Fibroblast of skin of left biceps (primary cell): Measurements from ENCODE around the gene TSPAN5.

Experiments used
- DNase-seq, 2 experiments: peaks; one replicate each; pipeline ENCODE4 v3.0.0-alpha.2; 2013; ENCODE audit warnings: low read depth in 2 of 2

TSPAN5 gene

DNA sequence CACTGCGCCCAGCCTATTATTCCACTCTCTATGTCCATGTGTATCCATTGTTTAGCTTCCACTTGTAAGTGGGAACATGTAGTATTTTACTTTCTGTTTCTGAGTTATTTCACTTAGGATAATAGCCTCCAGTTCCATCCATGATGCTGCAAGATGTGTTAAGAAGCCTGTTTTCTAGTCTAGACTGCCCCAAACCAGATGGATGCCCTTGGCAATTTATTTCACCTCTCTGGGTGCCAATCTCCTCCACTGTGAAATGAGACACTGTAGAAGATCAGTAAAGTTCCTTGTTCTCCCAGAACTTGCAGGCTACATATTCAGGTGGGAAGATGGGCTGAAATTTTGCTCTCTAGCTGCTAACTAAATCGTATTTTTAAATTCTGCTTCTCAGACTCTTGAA lies 72.8 kb downstream of the TSPAN5 start:
- no peak for DNase-seq

DNA sequence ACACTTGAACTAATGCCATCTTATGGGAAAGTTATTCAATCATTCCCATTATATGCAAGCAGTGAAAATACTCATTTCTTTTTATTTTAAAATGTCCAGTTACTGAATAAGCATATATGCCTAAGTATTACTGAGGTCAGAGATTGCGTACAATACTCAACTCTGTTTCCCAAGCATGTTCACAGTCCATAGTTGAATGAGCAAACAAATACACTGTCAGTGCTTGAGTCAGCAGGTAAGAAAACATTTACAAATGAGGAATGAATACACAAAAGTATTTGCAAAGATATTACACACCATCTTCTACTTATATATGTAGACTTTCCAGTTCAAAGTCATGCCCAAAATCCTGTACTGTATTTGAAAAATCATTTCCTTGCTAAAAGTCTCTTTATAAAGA lies 74.1 kb downstream of the TSPAN5 start:
- no peak for DNase-seq

DNA sequence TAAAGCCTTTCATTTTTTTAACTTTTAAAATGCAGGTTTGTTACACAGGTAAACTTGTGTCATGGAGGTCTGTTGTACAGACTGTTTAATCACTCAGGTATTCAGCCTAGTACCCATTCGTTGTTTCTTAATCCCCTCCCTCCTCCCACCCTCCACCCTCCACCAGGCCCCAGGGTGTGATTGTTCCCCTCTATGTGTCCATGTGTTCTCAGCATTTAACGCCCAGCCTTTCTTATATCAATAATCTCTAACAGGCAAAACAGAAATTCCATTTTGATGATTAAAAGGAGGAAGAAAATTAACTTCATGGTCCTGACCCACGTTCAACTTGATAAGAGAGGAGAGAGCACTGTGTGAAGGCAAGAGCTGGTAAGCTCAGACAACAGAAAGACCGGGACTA lies 75.1 kb downstream of the TSPAN5 start:
- DNase-seq: no peak

DNA sequence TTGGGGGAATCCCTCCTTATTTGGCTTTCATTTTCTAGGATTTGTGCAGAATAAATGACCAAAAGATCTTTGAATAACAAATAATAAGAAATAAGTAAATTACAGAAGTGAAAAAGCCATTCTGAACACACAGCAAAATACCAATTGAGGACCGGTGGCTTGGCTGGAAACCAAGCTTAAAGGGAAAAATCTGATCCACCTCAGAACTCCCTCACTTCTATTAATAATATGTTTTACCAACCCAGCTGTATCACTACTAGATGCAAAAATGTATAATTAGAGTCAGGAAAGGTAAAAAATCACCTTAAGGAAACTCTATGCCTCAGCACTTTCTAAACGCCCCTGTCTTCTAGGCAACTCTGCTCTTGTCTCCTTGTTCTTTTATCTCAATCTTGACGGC lies 77.3 kb downstream of the TSPAN5 start:
- no peak for DNase-seq

DNA sequence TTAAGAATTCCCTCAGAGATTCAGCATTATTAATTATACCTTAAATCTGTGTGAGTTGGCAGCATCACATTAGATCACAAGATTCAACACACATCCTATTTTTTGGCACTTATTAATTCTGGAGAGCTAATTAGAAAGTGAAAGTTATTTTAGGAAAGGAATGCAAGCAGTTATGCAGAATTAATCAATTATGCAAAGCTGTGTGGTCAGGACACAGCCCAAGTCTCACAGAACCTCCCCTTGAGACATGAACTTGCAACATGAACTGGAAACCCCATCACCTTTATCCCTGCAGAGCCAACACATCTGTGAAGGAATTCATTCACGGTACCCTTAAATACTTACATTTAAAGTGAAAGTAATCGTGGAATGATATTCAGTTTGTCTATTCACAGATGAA lies 80.5 kb downstream of the TSPAN5 start:
- DNase-seq: no peak

DNA sequence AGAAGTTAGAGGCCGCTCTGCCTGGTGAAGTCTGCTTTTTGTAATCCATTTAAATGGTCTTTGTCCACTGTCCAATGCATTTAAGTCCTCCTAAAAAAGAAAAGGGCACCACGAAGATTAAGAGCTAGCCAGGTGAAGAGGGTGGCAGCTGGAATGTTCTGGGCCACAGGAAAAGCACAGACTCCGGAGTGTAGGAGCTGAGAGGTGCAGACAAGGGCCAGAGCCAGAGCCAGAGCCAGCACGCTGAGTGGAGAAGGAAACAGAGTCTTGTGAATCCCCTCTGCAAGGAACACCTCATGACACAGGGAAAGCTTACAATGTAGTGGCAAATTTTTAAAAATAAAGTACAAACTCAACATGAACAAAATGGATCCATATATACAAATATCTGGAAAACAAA lies 83.6 kb downstream of the TSPAN5 start:
- no peak for DNase-seq

DNA sequence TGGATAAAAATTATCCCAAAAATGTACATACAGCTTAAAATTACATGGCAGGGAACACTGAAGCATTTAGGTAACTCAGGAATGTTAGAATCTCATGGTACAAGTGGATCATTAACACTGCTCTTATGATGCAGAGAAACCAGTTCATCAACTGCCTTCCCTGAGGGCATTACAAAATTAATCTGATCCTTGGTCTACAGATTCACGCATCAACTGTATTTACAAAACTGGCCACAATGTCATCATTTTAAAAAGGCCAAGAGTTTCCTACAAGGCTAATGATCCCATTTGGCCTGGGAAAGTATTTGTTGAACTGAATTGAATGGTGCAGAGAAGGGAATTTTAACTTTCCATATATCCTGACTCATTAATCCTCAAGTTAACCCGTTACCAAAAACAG lies 84.6 kb downstream of the TSPAN5 start:
- no peak for DNase-seq

DNA sequence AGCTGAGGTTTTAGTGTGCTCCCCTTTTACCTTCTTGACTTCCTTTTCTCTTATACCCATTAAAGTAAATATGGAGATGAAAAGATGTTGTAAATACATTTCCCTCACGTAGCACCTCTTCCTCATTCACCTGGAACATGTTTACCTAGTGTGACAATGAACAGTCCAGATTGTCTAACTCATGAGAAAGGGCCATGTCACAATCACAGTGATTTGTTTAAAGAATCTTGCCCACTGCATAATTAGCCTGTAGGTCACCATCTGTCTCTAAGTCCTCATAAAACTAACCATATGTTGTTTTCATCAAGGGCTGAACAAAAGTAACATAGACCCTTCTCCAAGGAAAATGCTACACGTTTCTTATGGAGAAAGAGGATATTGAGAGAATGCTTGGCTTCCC lies 85.7 kb downstream of the TSPAN5 start:
- DNase-seq: no peak

DNA sequence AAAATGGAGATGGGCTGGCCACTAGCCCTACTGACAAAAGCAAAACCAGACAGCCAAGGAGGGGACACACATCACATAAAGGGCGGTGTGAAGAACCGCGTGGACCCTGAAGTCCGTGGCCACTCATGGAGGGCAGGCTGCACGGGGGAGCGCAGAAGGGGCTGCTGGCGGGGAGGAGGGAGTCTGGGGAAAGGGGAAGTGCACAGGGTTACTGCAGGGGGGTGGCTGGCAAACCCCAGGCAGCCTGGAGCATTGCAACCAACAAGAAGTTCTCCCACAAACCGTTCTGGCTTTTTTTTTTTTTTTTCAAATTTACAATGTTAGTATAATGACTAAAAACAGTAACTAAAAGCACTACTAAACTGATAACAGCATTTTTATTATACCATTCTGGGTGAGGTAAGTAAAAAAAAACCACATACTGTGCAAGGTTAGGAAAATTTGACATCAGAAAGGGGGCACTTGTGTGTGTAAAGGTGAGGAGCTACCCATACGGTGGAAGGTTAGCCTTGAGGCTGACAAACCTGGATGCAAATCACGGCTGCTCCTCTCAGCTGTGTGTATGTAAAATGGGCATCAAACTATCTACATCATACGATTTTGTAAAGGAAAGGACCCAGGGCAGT lies 87.1 kb downstream of the TSPAN5 start:
- no peak for DNase-seq

DNA sequence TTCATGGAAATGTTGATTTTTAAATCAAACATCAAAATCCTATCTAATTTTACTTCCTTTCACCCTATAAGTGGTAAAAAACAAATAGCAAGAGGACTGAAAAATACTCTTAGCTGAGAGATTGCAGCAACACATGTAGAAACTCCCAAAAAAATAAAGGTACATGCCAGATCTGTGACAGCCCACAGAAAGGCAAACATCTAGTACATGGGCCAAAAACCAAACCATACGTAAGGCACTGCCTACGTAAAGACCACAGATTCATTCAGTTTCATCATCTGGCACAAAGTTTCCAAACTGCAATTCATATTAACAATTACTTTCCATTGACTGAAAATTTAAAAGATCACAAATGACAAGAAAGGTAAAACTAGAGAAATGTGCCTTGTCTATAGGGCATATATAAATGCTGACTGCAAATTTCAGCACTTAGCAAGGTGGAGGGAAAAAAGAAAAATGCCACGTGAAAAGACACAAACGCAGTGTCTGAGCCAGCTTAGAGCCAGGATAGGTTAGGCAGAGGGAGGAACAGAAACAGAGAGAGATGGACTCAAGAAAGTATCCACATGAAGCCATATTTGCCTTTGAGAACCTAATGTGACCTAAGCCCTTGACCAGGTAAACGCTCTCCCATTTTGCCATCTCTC lies 88.1 kb downstream of the TSPAN5 start:
- no peak for DNase-seq

DNA sequence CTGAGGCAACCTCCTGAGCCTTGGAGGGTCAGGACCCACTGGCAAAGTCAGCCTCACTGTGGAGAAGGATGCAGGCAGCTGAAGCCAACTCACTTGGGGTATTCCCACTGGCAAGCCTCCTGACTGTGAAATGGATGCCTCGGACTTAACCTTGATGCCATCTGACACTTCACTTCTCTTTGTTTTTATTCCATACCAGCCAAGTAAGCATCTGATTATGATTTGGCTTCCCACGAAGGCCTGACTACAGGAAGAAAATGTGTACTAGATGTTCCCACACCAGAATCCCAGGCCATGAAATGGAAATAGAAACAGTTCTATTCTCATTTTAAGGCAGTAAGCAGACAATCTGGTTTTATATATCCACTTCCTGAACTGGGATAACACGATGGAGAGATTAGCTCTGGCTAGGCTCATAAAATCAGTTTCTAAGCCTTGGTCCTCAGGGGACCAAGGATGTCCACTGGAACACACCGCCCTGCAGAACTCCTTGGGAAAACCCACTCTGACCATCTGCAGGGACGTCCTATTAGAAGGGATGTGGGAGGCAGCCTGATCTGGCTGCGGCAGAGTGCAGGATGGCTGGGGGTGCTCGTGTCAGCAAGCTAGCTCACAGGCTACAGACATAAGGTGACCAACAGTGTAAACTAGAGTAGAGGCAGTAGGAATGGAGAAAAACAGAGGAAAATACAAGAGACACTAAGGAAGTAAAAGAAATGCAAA lies 89.3 kb downstream of the TSPAN5 start:
- no peak for DNase-seq

DNA sequence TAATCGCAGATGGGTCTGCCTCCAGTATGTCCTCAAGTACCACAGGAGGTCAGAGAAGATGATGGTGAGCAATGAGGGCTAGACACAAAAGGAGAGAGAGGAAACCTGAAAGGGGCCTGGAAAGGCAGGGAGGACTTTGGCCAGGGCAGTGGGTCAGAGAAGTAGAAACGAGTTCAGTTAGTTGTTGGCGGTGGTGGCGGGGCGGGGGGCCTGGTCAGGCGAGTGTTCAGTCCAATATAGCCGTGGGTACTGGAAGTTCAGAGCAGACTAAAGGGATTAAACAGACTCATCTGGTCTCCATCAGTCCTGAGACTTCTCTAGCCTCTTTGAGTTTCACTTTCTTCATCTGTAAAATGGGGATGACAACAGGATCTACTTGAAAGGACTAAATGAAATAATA lies 90.8 kb downstream of the TSPAN5 start:
- DNase-seq: no peak

DNA sequence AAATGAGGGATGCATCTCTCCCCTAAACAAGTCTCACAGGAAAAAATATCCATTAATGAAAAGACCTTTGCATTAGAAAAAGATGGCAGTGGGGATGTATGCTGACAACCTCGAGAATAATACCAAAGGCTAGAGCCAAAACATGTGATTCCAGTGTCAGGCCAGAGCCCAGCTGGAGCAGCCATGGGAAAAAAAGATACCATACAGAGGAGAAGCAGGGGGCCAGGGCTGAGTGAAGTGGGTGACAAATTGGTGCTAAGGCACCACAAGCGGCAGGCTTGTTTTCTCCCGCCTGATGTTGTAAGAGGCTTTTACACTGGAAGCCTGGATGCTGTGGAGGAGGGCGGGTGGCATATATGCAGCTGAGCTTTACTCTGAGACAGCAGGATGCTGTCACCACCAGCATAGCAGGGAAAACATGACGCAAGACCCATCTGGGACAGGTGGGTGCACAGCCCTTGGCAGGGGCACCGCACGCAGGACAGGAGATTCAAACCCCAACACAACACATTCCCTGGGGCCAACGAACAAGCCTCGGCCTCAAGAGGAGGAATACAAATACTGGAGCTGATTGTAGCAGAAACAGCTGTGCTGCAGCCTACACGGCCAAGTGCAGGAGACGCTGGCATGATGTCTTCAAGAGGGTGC lies 91.9 kb downstream of the TSPAN5 start:
- DNase-seq: no peak

DNA sequence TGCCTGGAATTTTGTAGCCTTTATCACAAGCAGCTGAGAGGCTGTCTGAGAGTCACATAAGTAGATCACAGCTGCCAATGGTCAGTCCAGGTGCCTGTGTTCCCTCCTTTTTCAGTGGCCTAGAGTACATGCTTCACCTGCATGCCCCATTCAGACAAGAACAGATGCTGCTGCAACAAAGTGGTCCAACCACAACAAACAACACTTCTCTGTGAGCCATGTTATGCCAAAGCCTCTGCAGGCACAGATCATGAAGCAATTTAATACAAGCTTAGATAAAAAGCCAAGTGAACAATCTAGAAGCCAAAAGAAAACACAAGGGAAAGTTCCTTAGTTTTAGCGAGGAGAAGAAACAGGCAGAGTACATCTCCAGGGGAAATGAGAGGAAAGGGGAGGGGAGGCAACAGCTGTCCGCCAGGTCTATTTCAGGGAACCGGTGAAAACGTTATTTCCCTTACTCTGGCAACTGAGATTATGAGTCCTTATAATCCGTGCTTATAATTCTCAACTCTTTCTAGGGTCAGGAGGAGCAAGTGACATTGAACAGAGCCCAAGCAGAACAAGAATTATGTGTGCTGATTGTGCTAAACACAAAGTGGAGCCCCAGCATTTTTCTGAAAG lies 92.6 kb downstream of the TSPAN5 start:
- DNase-seq: no peak

DNA sequence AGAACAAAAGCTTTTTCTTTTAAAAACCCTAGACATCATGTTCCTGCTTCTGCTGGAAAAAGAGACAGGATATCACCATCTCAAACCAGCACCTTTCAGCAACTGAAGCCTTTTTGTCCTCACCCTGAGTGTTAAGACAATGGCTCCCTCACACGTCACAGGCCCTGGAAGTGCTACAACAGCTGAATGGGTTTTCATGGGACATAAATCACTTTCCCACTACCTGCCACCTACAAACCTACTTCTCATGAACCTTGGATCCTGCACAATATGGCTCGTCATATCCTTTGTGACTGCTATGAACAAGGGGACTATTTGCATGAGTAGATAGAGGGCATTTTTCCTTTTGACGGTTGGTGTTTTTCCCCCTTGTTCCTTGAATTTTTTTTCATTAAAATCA lies 93.6 kb downstream of the TSPAN5 start:
- no peak for DNase-seq

DNA sequence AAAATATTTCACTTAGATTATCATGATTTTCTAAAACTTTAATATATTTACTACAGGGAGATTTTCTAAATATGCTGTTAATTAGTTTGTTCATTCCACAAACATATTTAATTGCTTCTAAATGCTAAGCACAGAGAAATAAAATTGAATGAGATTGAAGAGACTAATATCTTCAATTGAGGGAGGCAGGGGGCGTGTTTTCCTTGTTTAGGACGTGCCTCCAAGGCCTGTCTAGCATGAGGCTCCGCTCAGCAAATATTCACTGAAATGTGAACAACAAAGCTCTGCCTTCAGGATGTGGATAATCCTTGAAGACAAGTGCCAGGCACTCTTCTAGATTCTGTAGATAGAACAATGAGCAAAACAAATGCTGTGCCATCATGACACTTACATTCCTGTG lies 98.1 kb downstream of the TSPAN5 start:
- DNase-seq: no peak

DNA sequence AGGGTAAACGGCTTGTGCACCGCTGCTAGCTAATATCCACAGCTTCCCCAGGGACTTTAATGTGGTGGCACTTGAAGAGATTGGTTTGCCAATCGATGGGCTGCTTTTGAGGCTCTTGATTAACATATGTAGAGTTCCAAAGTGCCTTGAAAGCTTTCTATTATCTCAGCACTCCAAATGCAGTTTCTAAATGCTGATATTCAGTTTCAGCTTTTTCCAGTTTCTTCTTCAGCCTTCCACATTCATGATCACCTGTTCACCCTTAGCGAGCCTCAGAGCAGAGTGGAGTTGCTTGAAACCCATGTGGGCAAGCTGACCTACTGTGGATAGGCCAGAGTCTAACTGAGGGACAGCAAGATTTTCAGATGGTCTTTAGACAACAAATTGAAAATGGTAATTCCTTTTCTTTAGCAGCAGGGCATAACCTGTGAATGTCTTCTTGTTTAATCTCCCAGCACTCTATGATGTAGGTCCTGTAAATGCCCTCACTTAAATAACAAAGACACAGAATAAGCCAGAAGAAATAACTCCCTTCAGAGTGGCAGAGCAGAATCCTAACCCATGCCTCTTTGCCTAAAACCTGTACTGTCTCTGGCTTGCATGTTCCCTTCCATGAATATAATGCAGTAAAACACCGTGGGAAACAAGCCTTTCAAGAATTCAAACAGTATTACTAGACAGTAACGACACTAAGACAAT lies 99.8 kb downstream of the TSPAN5 start:
- DNase-seq: no peak

DNA sequence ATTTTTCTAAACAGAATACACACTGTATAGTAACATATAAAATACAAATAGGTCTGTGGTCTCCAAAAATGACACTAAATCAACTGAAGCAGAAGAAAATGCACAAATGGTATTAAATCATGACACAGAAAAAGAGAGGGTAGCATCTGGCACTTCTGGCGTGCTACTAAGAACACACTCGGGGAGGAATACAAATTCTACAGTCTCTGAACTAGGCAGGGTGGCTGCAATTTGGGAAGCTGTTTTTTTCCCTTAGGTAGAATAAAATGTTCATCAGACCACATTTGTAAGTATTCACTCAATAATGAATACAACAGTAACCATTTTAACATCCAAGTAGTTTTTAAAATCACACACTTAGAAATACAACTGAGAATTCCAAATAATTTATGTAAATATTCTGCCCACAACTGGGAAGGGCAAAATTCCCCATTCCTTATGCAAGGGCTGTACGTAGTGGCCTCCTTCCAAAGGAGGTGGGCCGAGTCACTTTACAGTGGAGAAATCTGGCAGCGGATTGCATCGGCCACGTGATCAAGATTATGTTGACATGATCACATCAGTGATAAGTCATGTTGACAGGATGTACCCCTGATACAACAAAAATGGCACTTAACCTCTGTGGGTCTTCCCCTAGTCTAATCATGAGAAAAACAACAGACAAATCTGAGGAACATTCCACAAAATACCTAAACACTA lies 101.1 kb downstream of the TSPAN5 start:
- DNase-seq: peak; percentile 34 to 43

DNA sequence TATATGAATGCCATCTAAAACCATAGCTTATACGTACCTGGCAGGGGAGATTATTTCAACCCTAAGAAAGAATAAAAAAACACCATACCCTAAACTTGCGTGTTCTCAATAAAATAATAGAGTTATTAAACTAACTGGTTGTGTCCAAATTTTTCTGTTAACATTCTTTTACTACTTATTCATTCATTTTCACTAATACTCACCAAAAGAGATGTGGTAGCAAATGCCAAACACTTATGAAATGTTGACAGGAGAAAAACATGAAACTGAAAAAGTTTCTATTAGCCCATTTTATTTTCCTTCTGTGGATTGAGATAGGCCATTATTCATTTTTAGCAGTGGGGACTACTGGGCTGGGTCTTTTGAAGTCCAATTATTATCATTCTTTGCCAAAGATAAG lies 102.0 kb downstream of the TSPAN5 start:
- DNase-seq: no peak

DNA sequence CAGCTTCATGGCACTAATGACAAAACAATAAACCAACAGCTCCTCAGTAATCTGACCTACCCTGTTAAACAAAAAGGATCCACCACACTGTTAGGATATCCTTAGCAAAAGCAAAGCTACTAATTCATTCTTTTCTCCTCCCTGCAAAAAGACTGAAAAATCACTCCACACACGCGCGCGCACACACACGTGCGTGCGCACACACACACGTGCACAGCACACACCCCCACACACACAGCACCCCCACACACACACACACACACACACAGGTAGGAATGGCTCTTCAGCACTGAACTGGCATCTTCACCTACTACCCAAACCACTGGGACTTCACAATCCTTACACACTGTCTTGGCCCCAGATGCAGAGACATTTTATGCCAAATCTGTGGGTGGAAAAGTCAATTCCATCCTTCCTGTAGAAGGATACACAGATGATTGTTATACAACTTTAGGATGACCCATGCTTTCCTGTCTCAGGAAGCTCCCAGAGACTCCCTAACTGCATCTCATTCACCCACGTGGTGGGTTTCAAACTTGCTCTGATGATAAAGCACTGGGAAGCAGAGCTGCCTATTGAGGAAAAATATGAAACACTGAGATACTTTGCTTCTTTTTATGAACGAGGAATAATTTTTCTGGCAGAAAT lies 102.5 kb downstream of the TSPAN5 start:
- no peak for DNase-seq
